Activated T-helper 17 cell treated with anti-CD3 and anti-CD28 coated beads, Interleukin-2, amount 50 U/mL, for 72 hours (primary cell): ENCODE data around the gene ACER3. TPM values are rescaled to one million over a fixed set of nuclear protein-coding genes. Genes with fewer than 3 reads are reported as not detected.
"Not testable (repeated sequence)": the region's sequence is repeated elsewhere in the genome, so short reads cannot be mapped to it uniquely, and the experiment has no call there.

Experiments used
- ATAC-seq: fragments of 150-1000 bp; cut with Tn5 transposase; replicated peaks from 2 replicates; pipeline ENCODE4 v1.10.0; 2021; ENCODE audit warnings: mild to moderate bottlenecking, moderate library complexity
- H3K27ac Mint-ChIP-seq: one replicate; pipeline ENCODE4 v1.8.0; 2022; ENCODE audit warnings: mixed read lengths
- H3K27me3 Mint-ChIP-seq: one replicate; pipeline ENCODE4 v1.8.0; 2022; ENCODE audit warnings: mixed read lengths
- H3K36me3 Mint-ChIP-seq: one replicate; pipeline ENCODE4 v1.8.0; 2022; ENCODE audit warnings: low read depth, mild to moderate bottlenecking, mixed read lengths
- H3K4me1 Mint-ChIP-seq: one replicate; pipeline ENCODE4 v1.8.0; 2022; ENCODE audit warnings: mixed read lengths
- H3K4me3 Mint-ChIP-seq: one replicate; pipeline ENCODE4 v1.8.0; 2022; ENCODE audit warnings: mild to moderate bottlenecking, mixed read lengths
- H3K9me3 Mint-ChIP-seq: one replicate; pipeline ENCODE4 v1.8.0; 2022; ENCODE audit warnings: mixed read lengths
- total RNA-seq, 2 donors: library from RNA; stranded (reverse); gene quantifications; one replicate each; pipeline ENCODE4 v1.2.3, GENCODE V29; 2022

The ACER3 gene
- total RNA-seq, 2 donors from 2014 or later: 13.0 to 17.0 TPM

DNA sequence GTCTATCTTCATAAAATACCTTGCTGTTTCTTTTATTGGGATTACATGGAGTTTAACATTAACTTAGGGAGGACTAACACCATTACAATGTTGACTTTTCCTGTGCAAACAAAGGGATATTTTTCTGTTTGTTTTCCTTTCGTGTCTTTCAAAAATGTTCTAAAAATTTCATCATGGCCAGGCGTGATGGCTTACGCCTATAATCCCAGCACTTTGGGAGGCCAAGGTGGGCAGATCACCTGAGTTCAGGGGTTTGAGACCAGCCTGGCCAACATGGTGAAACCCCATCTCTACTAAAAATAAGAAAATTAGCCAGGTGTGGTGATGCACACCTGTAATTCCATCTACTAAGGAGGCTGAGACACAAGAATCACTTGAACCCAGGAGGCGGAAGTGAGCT lies 200.5 kb downstream of the ACER3 start:
- not testable (repeated sequence) for H3K9me3 Mint-ChIP-seq, H3K4me1 Mint-ChIP-seq, H3K27ac Mint-ChIP-seq, H3K27me3 Mint-ChIP-seq, ATAC-seq, H3K4me3 Mint-ChIP-seq, H3K36me3 Mint-ChIP-seq

DNA sequence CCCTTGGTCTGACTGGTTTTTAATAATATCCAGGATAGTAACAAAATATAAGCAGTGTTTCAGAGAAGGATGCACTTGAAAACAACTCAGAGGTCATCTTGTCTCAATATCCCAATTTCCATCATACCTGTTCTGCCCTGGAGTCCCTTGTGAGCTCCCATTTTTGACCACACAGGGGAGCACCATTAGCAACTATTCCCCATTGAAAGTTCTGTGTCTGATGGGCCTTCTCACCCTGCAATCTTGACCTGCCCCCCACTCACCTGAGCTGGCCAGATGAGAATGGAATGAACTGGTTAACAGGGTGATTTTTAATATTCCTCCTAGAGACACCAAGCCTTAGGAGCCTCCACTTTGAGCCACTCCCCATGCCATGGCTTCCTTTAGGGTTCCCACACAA lies 202.2 kb downstream of the ACER3 start:
- no peak for ATAC-seq
- no peaks in the 10 kb centered on the region for H3K9me3 Mint-ChIP-seq
- H3K36me3 Mint-ChIP-seq: no peaks in the 10 kb centered on the region
- peaks cover 4% of the 10 kb centered on the region for H3K27me3 Mint-ChIP-seq
- H3K4me3 Mint-ChIP-seq: no peak overlapping the region
- peaks cover 4% of the 10 kb centered on the region for H3K4me1 Mint-ChIP-seq
- no peak overlapping the region for H3K27ac Mint-ChIP-seq

DNA sequence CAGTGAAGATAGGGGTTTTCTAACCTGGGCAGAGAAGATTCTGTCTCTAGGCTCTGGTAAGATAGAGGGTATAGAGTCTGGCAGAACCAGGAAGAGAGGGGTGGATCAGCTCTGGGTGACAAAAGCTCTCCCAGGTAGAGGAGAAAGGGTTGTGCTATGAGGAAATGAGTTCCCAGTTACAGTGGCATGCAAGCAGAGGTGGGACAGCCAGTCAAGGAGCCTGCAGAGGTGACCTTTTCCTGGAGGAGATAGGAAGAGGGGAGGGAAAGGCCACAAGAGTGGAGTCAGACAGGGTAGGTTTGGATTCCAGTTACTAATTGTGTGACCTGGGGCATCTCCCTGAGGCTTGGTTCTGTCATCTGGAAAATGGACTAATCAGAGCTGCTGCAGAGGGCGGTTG lies 202.7 kb downstream of the ACER3 start:
- H3K4me1 Mint-ChIP-seq: peaks cover 4% of the 10 kb centered on the region
- H3K27ac Mint-ChIP-seq: no peak overlapping the region
- no peaks in the 10 kb centered on the region for H3K36me3 Mint-ChIP-seq
- H3K27me3 Mint-ChIP-seq: peaks cover 4% of the 10 kb centered on the region
- no peak for ATAC-seq
- H3K4me3 Mint-ChIP-seq: no peak overlapping the region
- no peaks in the 10 kb centered on the region for H3K9me3 Mint-ChIP-seq

DNA sequence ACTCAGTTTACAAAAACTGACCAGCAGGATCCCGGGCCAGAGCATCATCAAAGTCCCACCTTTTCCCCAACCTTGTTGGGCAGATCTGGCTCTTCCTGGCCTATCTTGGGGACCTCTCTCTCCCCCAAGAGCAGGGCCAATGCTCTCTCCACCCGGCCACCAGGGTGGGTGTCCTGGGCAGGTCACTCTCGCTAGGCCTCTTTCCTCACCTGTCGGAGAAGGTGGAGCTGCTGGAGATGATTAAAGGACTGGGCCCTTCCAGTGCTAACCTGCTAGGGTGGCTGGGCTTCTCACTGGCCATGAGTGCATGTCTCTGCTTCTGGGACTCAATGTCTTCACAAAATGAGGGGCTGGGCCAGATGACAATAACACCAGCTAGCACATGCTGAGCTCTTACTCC lies 203.1 kb downstream of the ACER3 start:
- H3K4me1 Mint-ChIP-seq: peaks cover 4% of the 10 kb centered on the region
- no peak overlapping the region for H3K27ac Mint-ChIP-seq
- H3K36me3 Mint-ChIP-seq: no peaks in the 10 kb centered on the region
- H3K27me3 Mint-ChIP-seq: peaks cover 4% of the 10 kb centered on the region
- no peaks in the 10 kb centered on the region for H3K9me3 Mint-ChIP-seq
- H3K4me3 Mint-ChIP-seq: no peak overlapping the region
- no peak for ATAC-seq

DNA sequence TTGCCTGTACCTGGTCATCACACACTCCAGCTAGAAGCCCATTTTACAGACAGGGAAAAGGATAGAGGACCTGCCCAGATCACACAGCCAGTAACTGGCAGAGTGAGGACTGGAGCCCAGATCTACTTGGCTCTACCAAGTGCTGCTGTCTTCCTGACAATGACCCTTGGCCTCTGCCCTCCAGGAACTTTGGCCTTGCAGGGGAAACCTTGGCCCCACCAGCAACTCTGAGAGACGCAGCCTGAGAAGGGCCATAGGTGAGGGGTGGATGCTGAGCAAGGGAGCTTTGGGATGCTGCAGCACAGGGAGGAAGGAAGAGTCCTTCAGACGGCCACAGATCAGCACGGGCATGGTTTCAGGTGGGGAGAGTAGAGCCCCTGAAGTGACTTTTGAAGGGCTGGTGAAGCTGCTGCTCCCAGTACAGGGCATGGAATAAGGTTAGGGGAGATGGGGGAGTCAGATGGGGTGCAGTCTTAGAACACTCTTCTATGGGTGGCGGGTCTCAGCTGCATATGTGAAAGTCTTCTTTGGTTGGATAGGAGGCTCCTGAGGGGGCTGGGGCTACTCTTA lies 204.0 kb downstream of the ACER3 start:
- H3K36me3 Mint-ChIP-seq: no peaks in the 10 kb centered on the region
- no peak overlapping the region for H3K4me3 Mint-ChIP-seq
- no peak for ATAC-seq

DNA sequence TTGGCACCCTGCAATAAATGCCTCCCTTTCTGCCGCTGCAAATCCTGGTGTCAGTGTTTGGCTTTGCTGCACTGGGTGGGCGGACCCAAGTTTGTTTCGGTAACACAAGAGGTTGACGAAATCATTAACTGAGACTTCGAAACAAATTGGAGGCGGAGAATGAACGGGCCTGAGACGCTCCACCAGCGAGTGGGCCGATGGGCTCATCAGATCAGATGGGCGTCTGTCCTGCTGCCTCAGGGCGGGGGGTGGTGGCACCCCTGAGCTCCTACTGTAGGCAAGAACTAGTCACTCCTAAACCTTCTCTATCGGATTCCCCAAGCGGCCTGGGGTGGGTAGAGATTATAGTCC lies 205.1 kb downstream of the ACER3 start:
- peak overlapping the region; percentile 85 for H3K4me3 Mint-ChIP-seq
- no peaks in the 10 kb centered on the region for H3K9me3 Mint-ChIP-seq
- peaks cover 4% of the 10 kb centered on the region for H3K4me1 Mint-ChIP-seq
- H3K36me3 Mint-ChIP-seq: no peaks in the 10 kb centered on the region
- H3K27me3 Mint-ChIP-seq: no peaks in the 10 kb centered on the region
- peak overlapping the region; percentile 88 for H3K27ac Mint-ChIP-seq
- no peak for ATAC-seq

More for the DNA sequence above, 204.0 kb downstream of the ACER3 start:
- peaks cover 4% of the 10 kb centered on the region for H3K4me1 Mint-ChIP-seq
- H3K9me3 Mint-ChIP-seq: no peaks in the 10 kb centered on the region
- H3K27me3 Mint-ChIP-seq: peaks cover under 1% of the 10 kb centered on the region
- H3K27ac Mint-ChIP-seq: no peak overlapping the region

DNA sequence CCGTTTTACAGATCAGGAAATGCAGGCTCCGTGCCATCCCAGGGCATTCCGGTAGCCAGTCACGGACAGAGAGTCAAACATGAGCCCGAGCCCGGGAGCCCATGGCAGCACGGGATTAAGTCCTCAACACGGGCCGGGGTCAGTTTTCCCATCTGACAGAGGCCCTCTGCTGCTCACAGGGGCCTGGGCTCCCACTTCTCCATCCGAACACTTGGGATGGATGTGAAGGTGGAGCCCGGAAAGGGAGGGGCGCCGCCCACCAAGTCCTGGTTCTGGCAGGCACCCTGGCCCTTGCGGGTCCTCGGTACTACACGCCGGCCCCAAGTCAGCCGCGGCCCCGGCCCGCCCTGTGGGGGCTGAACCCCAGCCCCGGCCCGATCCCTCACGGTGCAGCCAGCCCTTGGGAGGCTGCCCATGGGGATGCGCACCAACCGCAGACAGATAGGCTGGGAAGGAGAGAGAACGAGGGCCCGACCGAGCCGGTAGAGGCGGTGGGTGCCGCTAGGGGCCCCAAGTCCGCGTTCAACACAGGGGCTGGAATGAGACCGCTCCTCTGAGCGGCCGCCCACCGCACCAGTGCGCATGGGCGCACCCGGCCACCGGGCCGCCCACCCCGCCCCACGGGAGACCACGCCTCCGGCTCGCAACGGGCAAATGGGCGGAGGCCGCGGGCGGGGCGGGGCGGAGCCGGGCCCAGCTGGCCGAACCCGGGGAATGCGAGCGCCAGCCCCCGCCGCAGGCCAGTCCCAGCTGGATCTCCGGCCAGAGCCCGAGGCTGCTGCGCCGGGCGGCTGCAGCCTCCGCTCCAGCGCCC lies 205.7 kb downstream of the ACER3 start, which contains the start of gene CAPN5:
Gene CAPN5 (plus strand): TSS at position 743 of the 814 bp plus-strand sequence. CDS start 17,916 bp downstream, outside the sequence.
- Mint-ChIP-seq H3K36me3 (no peaks in the 10 kb centered on the region), H3K27me3 (no peaks in the 10 kb centered on the region), H3K9me3 (no peaks in the 10 kb centered on the region), H3K27ac (peak within 1 kb of the TSS; percentile 88), H3K4me1 (peaks cover 4% of the 10 kb centered on the region), H3K4me3 (peak within 1 kb of the TSS; percentile 85)
- peak; percentile 95 for ATAC-seq

DNA sequence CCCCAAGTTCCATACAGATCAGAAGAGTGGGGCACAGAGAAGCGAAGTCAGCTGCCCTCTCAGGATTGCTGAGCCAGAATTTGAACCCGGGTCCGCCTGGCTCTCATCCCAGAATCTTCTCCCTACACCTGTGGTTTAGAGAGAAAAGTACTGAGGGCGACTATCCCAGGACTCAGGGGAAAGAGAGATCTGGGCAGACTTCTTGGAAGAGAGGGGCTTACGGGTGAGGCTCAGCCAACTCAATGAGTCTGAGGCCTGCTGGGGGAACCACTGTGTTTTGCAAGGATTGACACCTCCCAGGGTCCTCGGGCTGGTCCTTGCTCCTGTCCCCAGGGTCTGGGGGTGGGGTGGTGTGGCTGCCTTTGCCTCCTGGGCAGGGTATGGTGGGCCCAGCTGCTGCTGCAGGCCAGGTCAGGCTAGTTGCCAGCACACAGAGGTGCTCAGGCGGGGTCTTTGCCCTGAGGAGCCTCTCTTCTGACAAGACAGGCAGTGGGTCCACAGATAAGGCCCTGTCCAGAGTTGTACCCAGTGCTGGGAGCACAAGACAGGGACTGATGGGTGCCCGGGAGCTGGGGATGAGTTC lies 207.2 kb downstream of the ACER3 start:
- H3K4me3 Mint-ChIP-seq: peak overlapping the region; percentile 52
- peaks cover 10% of the 10 kb centered on the region for H3K4me1 Mint-ChIP-seq
- no peaks in the 10 kb centered on the region for H3K9me3 Mint-ChIP-seq
- no peak for ATAC-seq
- no peaks in the 10 kb centered on the region for H3K27me3 Mint-ChIP-seq
- H3K36me3 Mint-ChIP-seq: no peaks in the 10 kb centered on the region
- H3K27ac Mint-ChIP-seq: no peak overlapping the region

DNA sequence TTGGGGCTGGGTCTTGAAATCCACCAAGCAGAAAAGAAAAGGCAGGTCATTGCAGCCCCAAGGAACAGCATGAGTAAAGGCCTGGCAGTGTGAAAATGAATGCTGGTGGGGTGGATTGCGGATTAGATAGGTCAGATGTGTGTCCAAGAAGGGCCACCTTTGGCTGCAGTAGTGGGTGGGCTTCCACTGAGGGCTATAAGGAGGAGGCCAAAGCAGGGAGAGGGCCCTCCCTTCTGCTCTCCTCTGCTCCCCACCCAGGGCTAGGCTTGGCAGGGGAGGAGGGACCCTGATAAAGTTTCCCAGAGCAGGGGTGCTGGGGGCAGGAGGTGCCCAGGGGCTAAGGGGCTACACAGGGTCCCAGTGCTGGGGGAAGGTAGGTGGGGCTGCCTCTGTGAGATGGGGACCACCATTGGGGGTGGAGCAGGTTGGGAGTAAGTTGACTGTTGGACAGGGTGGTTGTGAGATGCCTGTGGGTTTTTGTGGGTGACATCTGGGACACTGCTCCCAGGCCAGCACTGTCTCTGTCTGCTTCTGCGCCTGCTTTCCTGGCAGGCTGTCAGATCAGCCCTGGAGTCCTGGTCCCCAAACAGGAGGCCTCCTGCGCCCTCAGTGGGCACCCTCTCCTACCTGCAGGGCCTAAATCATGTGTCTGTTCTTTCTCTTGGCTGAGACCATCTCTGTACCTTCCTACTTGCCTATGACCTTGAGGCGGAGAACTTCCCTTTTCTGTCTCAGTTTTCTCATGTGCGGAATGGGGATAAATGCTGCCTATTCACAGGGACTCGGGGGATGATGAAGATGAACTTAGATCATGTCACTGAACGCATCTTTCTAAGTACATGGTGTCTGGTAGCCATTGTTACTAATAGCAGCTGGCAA lies 208.0 kb downstream of the ACER3 start:
- no peaks in the 10 kb centered on the region for H3K27me3 Mint-ChIP-seq
- no peaks in the 10 kb centered on the region for H3K9me3 Mint-ChIP-seq
- ATAC-seq: no peak
- H3K36me3 Mint-ChIP-seq: no peaks in the 10 kb centered on the region
- H3K27ac Mint-ChIP-seq: no peak overlapping the region
- no peak overlapping the region for H3K4me3 Mint-ChIP-seq
- H3K4me1 Mint-ChIP-seq: peaks cover 16% of the 10 kb centered on the region

DNA sequence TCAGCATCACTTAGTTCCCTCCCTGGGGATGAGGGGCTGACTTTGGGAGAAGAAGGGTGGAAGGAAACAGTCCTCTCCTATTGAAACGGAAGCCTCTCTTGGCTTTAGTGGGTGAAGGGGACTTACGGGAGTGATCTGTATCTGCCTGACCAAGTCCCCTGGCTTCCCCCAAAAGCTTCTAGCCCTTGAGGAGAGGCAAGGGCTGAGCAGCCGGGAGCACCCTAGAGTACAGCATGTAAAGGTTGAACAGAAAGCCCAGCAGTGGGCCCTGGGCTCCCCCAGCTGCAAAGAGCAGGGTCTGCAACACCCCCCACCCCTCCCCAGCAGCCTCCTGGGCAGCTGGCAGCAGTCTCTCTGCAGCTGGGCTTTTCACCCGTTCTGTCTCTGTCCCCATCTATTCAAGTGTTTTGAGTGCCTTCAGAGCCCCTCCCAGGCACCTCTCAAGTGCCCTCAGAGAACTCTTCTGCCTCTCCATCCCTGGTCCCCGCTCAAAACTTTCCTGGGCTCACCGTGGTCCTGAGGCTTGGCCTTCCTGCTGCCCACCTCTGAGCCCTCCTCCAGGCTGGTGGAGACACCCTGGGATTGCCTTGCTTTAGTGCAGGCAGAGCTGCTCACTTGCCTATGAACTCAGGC lies 208.7 kb downstream of the ACER3 start:
- no peaks in the 10 kb centered on the region for H3K9me3 Mint-ChIP-seq
- ATAC-seq: no peak
- no peak overlapping the region for H3K4me3 Mint-ChIP-seq
- peaks cover 16% of the 10 kb centered on the region for H3K4me1 Mint-ChIP-seq
- no peak overlapping the region for H3K27ac Mint-ChIP-seq
- no peaks in the 10 kb centered on the region for H3K27me3 Mint-ChIP-seq
- no peaks in the 10 kb centered on the region for H3K36me3 Mint-ChIP-seq

DNA sequence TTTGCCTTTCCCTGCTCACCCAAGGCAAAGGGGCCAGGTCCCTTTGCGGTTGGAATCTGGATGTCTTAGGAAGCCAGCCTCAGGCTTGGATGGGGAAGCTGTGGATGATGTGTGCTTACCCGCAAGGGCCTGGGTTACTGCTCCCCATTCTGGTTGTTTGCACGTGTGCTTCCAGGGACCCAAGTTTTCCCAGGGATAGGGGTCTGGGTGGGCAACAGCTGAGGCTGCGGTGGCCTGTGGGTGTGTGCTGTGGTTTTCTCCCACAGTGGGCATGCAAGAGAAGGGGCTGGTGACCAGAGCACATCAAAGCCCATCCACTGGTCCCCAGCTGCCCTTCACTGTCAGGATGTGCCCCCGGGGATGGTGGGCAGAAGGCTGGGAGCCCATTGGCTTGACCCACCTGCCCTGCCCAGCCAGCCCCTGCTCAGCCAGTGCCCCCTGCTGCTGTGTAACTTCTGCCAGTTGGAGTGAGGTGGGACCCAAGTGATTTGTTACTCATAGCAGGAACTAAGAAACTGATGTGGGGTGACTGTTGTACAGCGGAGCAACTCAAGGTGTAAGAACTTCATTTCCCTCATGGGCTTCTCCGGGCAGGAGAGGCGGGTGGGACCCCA lies 209.4 kb downstream of the ACER3 start:
- no peak for ATAC-seq
- Mint-ChIP-seq H3K27me3 (no peaks in the 10 kb centered on the region), H3K4me3 (no peak overlapping the region), H3K27ac (no peak overlapping the region), H3K4me1 (peaks cover 16% of the 10 kb centered on the region), H3K9me3 (no peaks in the 10 kb centered on the region), H3K36me3 (no peaks in the 10 kb centered on the region)

DNA sequence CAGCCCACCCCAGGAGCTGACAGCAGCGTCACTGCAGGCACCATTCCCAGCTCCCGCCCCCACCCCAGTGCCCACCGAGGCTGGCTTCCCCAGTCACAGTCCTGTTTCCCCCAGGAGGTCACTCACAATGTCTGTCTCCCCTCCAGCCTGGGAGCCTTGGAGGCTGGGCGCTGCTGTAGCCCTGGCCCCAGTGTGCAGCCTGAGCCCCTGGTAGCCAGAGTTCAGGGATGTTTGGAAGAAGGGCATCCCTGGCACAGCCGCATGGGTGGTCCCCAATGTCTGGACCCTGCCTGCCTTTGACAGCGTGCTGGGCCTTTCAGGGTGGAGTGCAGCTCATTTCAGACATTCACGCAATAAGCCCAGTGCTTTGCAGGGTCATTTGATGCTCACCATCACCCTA lies 210.4 kb downstream of the ACER3 start:
- no peak overlapping the region for H3K27ac Mint-ChIP-seq
- H3K4me3 Mint-ChIP-seq: no peak overlapping the region
- no peaks in the 10 kb centered on the region for H3K27me3 Mint-ChIP-seq
- ATAC-seq: no peak
- H3K9me3 Mint-ChIP-seq: no peaks in the 10 kb centered on the region
- H3K4me1 Mint-ChIP-seq: peaks cover 12% of the 10 kb centered on the region
- H3K36me3 Mint-ChIP-seq: no peaks in the 10 kb centered on the region

DNA sequence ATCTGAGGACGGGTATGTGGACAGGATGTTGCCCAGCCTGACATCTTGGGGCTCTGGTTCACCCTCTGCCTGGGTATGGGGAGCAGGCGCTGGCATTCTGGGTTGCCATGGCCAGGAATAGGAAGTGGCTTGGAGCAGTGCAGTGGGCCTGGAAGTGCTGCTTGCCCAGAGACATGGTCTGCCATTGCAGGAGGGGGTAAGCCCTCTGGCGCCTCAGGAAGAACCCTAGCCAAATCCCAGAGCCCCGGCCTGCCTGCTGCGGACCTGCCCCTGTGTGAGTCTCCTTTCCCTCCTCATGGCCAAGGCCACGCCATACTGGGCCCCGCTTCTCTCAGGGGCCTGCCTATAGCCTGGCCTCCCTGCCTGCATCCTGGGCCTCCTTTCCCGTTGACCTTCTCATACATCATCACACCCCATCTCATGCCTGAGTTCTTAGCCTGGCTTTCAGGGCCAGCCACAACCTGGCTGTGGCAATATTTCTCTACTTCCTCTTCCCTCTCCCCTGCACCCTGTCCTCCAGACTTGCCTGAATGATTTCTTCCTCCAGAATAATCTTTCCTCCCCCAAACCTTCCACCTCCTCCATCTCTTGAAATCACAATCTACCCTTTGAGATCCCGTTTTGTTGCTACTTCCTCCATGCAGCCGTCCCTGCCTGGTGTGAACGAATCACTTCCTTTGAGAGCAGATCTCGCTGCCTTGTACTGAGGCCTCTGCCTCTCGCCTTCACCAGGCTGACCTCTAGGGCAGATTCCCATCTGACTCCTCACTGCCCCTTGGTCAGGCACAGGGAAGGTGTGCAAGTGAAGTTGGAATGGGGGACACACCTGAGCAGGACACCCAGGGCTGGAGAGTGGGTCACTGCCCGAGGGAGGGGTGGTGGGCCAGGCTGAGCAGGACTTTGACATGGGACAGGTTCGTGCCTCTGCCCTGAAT lies 211.2 kb downstream of the ACER3 start:
- H3K9me3 Mint-ChIP-seq: no peaks in the 10 kb centered on the region
- peaks cover 12% of the 10 kb centered on the region for H3K4me1 Mint-ChIP-seq

More for the DNA sequence above, 211.2 kb downstream of the ACER3 start:
- Mint-ChIP-seq H3K4me3 (no peak overlapping the region), H3K27me3 (no peaks in the 10 kb centered on the region), H3K36me3 (no peaks in the 10 kb centered on the region), H3K27ac (no peak overlapping the region)
- no peak for ATAC-seq
